Endothelial cell of umbilical vein (primary cell): Measurements from ENCODE around the gene FER.

Experiments
- CTCF ChIP-seq, 2 donors: IDR thresholded peaks; 1 replicate in 1 of 2; 2 replicates in 1 of 2; pipeline ENCODE4 v1.5.1; 2011; ENCODE audit warnings: low read length in 2 of 2, mild to moderate bottlenecking in 2 of 2, moderate library complexity in 2 of 2, control low read depth in 1 of 2, inconsistent platforms in 1 of 2, low read depth in 1 of 2; ENCODE audit not compliant: insufficient read depth in 1 of 2; ENCODE audit errors: extremely low read depth in 1 of 2
- EZH2 ChIP-seq: IDR thresholded peaks from 2 replicates; pipeline ENCODE4 v1.6.1; 2012; ENCODE audit warnings: borderline replicate concordance, low read depth, mild to moderate bottlenecking, moderate library complexity, low read length, inconsistent platforms; ENCODE audit not compliant: severe bottlenecking
- FOS ChIP-seq: IDR thresholded peaks from 2 replicates; pipeline ENCODE4 v1.6.1; 2011; ENCODE audit warnings: mild to moderate bottlenecking, low read length, moderate library complexity, borderline replicate concordance; ENCODE audit not compliant: insufficient read depth
- GATA2 ChIP-seq: IDR thresholded peaks from 2 replicates; pipeline ENCODE4 v1.7.0; 2011; ENCODE audit warnings: low read depth, mild to moderate bottlenecking, moderate library complexity, mixed read lengths, low read length; ENCODE audit not compliant: insufficient read length, insufficient read depth
- JUN ChIP-seq: IDR thresholded peaks from 2 replicates; pipeline ENCODE4 v1.6.1; 2011; ENCODE audit warnings: borderline replicate concordance, low read depth; ENCODE audit not compliant: insufficient read length, insufficient read depth
- MAX ChIP-seq: IDR thresholded peaks from 2 replicates; pipeline ENCODE4 v1.6.1; 2011; ENCODE audit not compliant: insufficient read depth, insufficient read length
- MYC ChIP-seq: IDR thresholded peaks from one replicate; pipeline ENCODE4 v1.6.1; 2011; ENCODE audit warnings: mild to moderate bottlenecking, low read depth, low read length
- POLR2A ChIP-seq: IDR thresholded peaks from 2 replicates; pipeline ENCODE4 v1.6.1; 2012; ENCODE audit warnings: low read depth, mild to moderate bottlenecking, control low read depth, low read length
- POLR2AphosphoS5 ChIP-seq: IDR thresholded peaks from 2 replicates; pipeline ENCODE4 v1.6.1; 2012; ENCODE audit warnings: low read depth, mild to moderate bottlenecking, control low read depth, low read length, moderate library complexity; ENCODE audit not compliant: insufficient read depth

GRCh38 chr5:108830705-108831276 lies 83.1 kb downstream of the FER start:
- TF ChIP-seq CTCF (IDR thresholded peaks at IDR 0.05; ENCODE audit: extremely low read depth in 1 of 2, insufficient read depth in 1 of 2, low read depth in 1 of 2, low read length in 2 of 2) (no peak), POLR2A (no peak), POLR2AphosphoS5 (no peak), GATA2 (no peak), EZH2 (no peak), MAX (no peak), MYC (no peak), JUN (no peak), FOS (no peak)
